HG03342 (cell line): ENCODE results near the gene CALML3.

Experiments
- ATAC-seq: cut with Tn5 transposase; IDR thresholded peaks from one replicate; pipeline ENCODE4 v1.9.1; 2021; ENCODE audit warnings: mild to moderate bottlenecking, moderate library complexity; ENCODE audit not compliant: unreplicated experiment

Gene CALML3

GRCh38 chr10:5490698-5491464, 33.9 kb upstream of the CALML3 start:
- ATAC-seq: no peak

GRCh38 chr10:5491477-5491876, 33.3 kb upstream of the CALML3 start:
- no peak for ATAC-seq

GRCh38 chr10:5492322-5492855, 32.4 kb upstream of the CALML3 start:
- no peak for ATAC-seq

GRCh38 chr10:5492929-5493576, 31.7 kb upstream of the CALML3 start:
- ATAC-seq: no peak

GRCh38 chr10:5493691-5494090, 31.1 kb upstream of the CALML3 start:
- no peak for ATAC-seq

GRCh38 chr10:5494611-5495010, 30.1 kb upstream of the CALML3 start:
- ATAC-seq: no peak

- ATAC-seq: no peak
Measured at GRCh38 chr10:5496261-5497250, 28.2 kb upstream of the CALML3 start.

- no peak for ATAC-seq
Measured at GRCh38 chr10:5497289-5497688, 27.5 kb upstream of the CALML3 start.

GRCh38 chr10:5497948-5498730, 26.6 kb upstream of the CALML3 start:
- no peak for ATAC-seq

- ATAC-seq: no peak
Measured at GRCh38 chr10:5498791-5499492, 25.8 kb upstream of the CALML3 start.

- ATAC-seq: no peak
Measured at GRCh38 chr10:5499493-5500140, 25.1 kb upstream of the CALML3 start, which contains the start of gene CALML5. Gene CALML5, minus strand, starts transcription at chr10:5499570. Its CDS starts 132 bp downstream, at chr10:5499438.

- no peak for ATAC-seq
Measured at GRCh38 chr10:5500162-5500670, 24.5 kb upstream of the CALML3 start.

- no peak for ATAC-seq
Measured at GRCh38 chr10:5500910-5501309, 23.9 kb upstream of the CALML3 start.

- ATAC-seq: no peak
Measured at GRCh38 chr10:5502061-5502521, 22.7 kb upstream of the CALML3 start.

- ATAC-seq: no peak
Measured at GRCh38 chr10:5502571-5503476, 21.9 kb upstream of the CALML3 start.

- ATAC-seq: no peak
Measured at GRCh38 chr10:5503477-5503835, 21.3 kb upstream of the CALML3 start.

- ATAC-seq: no peak
Measured at GRCh38 chr10:5504146-5505072, 20.4 kb upstream of the CALML3 start.
